ENCODE data around the gene ATP9B. TPM values are rescaled to one million over a fixed set of nuclear protein-coding genes. Genes with fewer than 3 reads are reported as not detected.

The ATP9B gene
- total RNA-seq, 1 donor from 2014 or later: 28.5 TPM

DNA sequence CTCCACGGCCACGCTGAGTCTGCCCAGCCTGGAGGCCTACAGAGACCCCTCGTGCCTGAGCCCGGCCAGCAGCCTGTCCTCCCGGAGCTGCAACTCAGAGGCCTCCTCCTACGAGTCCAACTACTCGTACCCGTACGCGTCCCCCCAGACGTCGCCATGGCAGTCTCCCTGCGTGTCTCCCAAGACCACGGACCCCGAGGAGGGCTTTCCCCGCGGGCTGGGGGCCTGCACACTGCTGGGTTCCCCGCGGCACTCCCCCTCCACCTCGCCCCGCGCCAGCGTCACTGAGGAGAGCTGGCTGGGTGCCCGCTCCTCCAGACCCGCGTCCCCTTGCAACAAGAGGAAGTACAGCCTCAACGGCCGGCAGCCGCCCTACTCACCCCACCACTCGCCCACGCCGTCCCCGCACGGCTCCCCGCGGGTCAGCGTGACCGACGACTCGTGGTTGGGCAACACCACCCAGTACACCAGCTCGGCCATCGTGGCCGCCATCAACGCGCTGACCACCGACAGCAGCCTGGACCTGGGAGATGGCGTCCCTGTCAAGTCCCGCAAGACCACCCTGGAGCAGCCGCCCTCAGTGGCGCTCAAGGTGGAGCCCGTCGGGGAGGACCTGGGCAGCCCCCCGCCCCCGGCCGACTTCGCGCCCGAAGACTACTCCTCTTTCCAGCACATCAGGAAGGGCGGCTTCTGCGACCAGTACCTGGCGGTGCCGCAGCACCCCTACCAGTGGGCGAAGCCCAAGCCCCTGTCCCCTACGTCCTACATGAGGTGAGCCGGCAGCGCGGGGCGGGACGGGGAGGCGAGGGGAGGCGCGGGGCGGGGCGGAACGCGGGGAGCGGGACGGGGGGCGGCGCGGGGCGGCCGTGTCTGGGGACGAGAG is 341.8 kb downstream of the ATP9B start:
- DNase-seq (ENCODE audit: low spot score): no peak

DNA sequence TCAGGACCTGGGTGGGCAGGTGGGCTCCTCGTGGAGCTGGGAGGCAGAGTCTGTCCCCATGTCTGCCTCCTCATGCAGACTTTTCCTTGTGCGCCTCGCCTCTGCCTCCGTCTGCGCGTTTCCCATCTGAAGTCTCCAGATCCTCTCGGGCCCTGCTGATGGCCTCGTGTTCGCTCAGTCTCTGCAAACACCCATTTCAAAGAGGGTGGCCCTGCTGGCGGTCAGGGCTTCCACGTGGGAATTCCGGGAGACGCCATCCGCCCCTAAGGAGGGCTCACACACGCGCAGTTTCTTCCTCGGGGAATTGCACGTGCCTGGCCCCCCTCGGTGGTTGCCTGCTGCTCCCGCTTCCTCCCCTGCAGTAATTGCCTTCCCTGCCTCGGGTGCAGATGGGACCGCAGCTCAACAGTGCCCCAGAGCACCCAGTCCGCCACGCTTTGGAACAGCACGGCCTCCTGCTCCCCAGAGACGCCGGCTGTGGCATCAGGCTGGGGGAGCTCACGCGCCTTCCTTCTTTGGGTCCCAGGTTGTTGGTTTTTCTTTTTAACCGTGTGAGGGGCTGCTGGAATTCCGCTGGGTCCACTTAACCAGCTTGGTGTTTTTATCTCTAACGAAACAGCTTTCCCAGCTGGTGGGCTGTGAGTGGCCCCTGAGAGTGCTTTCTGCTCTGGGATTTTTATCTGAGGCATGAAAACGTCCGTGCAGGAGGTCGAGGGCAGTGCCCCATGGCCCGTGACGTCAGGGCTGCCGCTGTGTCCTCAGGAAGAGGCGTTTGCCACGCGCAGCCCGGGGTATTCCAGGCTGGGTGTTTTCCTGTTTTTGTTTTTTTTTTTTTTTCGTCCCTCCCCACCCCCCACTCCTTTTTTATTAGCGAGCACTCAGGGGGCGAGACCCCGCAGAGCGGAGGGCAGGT is 342.7 kb downstream of the ATP9B start:
- DNase-seq (ENCODE audit: low spot score): no peak

DNA sequence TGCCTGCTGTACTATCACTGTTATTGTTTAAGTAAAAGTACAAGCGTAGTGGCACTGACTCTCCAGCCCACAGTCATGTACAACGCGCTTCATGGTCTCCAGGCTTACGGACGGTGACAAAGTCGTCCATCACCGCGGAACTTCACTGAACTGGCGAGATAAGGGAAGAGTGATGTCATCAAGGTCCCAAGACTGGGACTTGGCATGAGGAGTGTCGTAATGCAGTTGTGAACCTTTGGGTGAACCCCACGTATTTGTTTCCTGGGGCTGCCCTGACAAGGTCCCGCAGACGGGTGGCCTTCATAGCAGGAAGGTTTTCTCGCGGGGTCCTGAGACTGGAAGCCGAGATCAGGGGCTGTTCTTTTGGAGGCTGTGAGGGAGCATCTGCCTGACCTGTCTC is 343.8 kb downstream of the ATP9B start:
- no peak for DNase-seq (ENCODE audit: low spot score)

DNA sequence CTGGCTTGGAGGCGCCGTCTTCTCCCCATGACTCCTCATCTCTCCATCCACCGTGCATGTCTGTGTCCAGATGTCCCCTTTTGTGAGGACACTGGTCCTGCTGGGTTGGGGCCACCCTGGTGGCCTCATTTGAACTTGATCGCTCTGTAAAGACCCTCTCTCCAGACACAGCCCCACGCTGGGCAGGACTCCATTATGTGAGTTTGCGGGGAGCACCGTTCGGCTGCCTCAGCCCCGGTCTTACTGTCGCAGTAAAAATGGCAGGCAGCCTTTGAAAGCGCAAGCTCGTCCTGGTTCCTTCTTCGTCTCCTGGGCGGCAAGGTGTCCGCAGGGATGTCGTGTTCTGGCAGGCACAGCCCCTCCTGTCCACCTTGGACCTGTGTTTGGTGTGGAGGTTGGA is 344.2 kb downstream of the ATP9B start:
- no peak for DNase-seq (ENCODE audit: low spot score)

DNA sequence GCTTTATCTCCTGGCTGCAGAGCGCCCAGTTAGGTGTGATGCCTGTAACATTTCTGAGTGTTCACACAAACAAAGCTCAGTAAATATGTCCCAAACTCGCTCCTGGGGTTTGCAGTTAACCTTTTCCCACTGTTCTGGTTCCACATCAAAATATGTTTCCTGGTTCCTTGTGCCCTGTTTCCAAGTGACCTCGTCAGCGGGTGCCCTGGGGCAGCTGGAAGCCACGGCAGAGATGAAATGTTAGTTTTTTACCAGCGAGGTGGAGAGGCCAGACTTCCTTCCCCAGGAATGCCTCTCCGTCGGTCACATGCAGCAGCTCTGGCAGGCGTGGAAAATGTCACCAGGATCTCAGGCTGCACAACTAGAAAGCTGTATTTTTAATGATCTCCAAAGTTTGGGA is 344.7 kb downstream of the ATP9B start:
- DNase-seq (ENCODE audit: low spot score): no peak

DNA sequence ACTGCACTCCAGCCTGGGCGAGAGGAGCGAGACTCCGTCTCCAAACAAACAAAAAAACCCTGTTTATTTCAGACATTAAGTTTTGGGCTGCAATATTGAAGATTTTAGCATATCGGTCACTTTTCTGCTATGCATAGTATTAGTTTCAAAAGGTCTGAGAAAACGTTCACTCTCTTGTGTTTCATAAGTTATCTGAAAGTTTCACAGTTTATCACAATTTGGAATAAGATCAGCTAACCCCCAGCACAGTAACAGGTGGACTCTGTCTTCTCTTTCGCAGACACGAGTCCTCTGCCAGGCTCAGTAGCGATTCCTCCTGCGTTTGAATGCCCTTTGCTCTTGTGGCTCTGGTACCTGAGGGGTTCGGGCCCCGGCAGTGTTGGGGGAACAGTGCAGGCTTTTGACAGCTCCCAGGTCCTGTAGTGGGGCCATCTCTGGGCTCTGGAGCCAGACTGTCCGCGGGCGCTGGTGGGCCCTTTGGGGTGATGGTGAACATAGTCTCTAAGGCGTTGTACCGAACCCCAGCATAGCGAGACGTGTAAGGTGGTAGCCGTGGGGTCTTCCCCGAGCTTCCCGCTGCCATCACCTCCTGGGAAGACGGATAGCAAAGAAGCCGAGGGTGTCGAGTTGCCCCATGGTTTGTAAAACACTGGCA is 347.0 kb downstream of the ATP9B start:
- DNase-seq (ENCODE audit: low spot score): no peak

DNA sequence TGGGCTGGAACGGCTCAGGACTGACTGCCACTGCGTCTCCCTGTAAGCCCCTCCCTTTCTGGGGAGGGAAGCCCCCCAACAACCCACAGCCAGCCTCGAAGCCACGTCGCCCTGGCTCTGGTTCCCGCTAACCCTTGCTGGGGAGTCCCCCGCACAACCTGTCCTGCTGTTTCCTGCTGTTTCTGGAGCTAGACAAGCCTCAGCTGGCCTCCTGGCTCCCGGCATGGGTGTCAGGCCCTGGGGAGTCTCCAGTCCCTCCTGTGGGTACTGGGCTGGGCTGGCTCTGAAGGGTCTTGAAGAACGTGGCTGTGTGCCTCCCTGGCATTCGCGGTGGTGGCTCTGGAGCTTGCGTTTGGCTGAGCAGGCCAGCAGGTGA is 347.5 kb downstream of the ATP9B start:
- no peak for DNase-seq (ENCODE audit: low spot score)

DNA sequence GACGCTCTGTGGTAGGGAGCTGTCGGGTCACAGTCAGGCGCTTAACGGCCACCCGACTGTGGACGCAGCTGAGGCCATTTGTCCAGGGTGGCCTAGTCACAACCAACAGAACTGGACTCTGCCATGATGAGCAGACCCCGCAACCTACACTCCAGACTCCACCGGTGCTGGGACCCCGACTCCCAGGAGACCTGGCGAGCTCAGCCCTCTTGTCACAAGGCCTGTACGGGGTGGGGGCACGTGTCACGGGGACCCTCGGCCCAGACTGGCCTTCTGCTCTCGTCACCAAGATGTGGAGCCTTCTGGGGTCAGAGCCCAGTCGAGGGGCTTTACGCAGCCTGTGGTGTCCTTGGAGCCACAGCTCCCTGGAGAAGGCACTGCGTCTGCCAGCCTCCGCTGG is 349.0 kb downstream of the ATP9B start:
- no peak for DNase-seq (ENCODE audit: low spot score)

DNA sequence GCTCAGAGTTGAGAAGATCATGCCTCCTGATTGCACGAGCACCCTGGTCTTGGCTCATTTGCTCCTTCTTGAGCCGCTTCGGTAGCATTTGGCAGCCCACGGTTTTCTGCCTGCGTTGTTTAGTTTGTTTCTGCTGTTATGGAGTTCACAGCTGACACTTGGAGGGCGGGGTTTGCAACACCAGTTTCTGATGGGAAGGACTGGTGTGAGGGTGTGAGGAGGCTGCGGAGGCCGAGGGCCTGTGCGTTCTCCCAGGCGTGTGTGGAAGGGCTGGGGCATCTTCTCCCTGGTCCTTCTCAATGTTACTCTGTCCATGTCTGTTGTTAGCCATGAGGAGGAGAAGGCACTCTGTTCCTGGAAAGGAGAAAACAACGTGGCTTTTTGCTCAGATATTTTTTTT is 349.4 kb downstream of the ATP9B start:
- no peak for DNase-seq (ENCODE audit: low spot score)

DNA sequence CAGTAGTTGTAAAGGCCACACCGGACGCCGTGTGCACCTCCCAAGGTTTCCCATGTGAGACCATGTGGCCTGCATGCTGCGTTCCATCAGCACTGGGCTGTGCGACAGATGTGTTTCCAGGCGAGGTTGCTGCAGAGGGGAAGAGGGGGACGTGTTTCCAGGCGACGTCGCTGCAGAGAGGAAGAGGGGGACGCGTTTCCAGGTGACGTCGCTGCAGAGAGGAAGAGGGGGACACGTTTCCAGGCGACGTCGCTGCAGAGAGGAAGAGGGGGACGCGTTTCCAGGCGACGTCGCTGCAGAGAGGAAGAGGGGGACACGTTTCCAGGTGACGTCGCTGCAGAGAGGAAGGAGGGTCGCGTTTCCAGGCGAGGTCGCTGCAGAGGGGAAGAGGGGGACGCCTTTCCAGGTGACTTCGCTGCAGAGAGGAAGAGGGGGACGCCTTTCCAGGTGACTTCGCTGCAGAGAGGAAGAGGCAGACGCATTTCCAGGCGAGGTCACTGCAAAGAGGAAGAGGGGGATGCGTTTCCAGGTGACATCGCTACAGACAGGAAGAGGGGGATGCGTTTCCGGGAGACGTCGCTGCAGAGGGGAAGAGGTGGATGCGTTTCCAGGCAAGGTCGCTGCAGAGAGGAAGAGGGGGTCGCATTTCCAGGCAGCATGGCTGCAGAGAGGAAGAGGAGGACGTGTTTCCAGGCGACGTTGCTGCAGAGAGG is 351.0 kb downstream of the ATP9B start:
- no peak for DNase-seq (ENCODE audit: low spot score)

DNA sequence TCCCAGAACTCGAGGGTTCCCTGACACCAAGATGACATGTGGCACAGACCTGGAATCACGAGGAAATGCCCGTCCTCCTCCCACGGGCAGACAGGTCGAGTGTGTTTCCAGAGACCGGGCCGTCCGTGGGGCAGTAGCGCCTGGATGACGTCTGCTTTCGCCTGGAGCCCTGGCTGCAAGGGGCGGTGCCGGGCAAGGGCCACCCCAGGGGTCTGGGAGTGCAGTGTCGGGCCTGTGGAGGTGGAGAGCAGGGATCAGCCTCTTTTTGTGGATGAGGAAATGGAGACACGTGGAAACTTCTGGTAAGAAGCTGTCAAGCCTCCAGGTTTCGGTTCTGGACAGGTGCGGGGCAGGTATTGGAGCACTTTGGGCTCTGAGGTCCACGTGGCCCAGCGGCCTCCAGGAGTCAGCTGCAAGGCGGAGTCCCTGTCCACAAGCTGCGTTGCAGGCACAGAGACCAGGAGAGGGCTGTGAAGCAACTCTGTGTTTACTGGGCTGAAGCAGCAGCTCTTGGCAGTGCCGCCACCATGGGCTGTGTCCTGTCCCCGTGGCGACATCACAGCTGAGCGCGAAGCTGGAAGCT is 352.2 kb downstream of the ATP9B start:
- no peak for DNase-seq (ENCODE audit: low spot score)

DNA sequence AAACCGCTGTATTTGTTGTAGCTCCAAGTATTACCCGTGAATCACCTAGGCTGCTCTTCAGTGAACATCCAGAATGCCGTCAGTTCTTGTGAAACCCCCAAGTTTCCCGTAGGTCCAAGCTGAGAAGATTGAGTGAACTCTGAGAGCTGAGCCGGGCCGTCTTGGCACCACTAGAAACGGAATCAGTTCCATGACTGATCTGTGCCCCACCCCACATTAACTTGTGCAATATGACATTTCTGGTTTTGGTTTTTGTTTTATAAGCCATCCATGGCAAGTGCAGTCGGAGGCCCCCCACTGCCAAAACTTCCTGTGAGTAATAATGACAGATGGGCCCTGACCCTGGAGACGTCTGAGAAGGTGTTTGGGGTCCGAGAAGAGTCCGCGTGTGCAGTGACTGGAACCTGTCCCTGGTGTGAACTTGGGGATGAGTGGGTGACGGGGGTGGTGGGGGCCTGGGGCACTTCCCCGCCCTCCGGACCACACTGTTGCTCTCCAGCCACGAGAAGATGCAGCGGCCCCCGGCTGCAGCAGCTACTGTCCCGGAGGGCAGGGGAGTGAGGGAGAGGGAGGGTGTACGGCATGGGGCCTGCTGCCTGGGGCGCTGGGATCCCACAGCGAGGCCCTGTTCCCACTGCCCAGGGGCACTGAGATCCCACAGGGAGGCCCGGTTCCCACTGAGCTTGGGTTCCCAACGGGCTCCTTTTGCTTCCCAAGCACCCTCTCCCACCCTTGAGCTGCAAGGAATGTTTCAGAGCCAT is 353.0 kb downstream of the ATP9B start:
- no peak for DNase-seq (ENCODE audit: low spot score)

DNA sequence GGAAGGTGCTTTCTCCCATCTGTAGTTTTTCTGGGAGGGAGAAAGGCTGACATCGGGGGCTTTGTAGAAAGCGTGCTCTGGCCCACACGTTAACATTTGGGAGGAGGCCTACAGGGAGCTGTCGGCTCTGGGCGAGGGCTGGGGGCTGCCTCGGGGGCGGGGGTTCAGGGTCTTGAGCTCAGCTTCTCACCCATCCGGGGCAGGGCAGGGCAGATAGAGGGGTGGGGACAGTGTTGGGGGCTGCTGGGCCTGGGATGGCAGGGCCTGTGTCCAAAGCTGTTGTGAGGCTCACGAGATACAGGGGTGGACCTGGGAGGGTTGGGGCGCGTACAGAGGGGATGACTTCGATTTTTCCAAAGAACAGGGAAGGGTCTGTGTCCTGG is 353.6 kb downstream of the ATP9B start:
- DNase-seq (ENCODE audit: low spot score): no peak

DNA sequence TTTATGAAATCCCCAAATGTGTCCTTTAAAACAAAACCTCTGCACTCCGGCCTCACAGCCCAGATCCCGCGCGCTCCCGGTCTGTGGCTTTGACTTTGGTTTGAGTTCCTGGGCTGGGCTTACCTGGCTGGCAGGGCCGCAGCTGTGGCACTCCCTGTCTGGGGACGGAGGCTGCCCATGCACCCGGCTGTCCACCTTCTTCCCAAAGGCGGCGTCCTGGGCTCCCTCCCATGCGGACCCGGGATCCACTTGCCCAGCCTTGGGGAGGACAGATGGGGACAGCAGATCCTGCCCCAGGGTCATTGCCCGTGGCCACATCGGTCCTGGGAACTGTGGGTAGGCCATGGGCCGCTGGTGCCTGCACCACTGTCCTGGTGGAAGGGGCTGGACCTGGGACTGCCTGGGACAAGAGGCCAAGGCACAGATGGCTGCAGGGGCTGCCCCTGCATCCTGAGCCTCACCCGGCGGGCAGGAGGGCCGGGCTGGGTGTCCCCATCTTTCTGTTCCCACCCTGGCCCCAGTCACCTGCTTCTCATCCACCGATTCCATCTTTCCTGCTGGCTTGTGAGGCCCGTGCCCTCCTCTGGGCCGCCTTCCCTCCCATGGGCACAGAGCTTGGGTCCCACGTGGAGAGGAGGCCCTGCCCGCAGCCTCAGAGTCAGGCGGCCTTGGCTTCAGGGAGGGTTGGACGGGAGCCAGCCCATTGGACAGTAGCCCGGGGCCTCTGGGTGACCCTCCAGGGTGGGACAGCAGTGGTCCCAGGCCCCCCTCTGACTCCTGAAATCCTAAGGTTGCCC is 354.2 kb downstream of the ATP9B start:
- DNase-seq (ENCODE audit: low spot score): no peak

DNA sequence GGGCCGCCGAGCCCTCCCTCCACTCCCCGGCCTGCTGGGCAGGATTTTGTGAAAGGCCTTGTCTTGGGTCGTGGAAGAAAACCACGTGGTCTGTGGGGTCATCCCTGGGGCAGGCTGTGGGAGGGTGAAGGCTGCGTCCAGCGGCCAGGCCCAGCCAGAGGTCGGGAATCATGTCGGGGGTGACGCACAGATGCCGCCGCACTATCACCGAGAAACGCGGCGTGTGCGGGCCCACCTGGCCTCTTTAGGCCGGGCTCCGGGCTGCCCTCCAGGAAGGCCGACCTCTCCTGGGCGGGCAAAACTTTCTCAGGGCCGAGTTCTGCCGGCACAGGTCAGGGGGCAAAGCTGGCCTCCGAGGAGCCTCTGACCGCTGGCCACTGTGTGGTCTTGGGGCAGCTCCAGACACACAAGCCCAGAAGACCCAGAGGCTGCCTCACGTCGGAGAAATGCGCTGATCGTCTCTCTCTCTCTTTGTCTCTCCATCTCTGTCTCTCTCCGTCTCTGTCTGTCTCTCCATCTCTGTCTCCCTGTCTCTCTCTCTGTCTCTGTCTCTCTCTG is 354.9 kb downstream of the ATP9B start:
- no peak for DNase-seq (ENCODE audit: low spot score)

DNA sequence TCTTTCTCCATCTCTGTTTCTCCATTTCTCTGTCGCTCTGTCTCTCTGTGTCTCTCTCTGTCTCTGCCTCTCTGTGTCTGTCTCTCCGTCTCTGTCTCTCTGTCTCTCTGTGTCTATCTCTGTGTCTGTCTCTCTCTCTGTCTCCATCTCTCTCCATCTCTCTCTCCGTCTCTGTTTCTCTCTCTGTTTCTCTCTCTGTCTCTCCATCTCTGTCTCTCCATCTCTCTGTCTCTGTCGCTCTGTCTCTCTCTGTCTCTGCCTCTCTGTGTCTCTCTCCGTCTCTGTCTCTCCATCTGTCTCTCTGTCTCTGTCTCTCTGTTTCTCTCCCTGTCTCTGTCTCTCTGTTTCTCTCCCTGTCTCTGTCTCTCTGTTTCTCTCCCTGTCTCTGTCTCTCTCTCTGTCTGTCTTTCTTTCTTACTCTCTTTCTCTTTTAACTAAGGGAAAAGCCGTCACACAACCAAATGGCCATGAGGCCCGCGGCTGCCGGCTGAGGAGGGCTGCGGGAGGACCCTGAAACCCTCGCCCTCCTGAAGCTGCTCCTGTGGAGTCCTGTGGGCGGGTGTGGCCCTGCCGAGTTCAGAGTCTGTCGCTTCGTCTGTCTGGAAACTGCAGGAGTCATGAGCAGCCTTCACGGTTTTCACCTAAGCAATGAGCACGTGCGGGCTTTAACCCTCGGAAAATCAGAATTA is 355.8 kb downstream of the ATP9B start:
- DNase-seq (ENCODE audit: low spot score): no peak

DNA sequence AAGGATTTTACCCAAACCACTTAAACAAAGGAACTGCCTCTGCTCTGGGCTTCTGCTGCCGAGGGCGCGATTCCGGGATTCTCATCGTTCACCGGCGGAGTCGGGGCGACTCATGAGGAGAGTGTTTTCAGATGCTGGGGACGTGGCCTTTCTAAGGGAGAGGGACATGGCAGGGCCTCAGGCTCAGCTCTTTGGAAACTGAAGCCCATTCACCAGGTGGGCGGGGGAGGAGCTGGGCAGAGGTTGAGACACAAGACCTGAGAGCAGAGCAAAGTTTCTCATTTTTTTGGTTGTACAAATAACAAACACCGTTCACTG is 356.3 kb downstream of the ATP9B start:
- no peak for DNase-seq (ENCODE audit: low spot score)

DNA sequence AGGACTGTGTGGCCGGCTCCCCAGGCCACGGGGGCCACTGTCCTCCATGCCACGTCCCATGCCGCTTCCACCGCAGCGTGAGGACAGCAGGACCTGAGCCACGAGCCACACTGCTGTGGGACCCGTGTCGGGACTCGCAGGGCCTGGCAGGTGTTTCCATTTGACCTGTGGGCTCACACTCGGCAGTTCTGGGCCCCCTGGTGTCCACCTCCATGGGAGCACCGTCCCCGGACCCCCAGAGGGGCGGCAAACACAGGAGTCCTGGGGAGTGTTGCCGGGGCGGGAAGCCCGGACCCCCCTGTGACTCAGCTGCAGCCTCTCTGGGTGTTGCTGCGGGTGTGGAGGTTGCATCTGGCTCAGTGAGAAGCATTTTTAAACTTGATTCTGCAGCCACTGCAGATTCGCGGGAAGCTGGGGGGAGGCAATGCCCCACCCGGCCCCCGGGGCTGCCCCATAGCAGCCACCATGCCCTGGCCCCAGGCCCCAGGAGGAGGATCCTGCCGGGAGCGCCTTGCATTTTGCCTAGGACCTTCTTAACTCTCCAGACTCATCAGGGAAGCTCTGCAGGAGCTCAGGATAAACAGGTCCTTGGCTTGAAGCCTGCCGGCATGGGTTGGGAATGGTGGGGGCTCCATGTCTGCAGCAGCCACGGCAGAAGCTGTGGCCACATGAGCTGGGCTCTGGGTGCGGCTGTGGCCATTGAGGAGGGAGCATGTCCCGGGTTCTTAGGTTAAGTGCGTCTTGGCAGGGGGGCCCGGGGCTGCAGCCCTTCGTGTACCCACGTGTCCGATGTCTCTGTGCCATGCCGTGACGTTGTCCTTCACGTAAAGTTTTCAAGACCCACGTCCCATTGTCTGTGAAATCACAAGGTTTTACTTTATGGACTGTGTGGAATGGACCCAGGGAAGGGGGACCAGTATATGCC is 357.4 kb downstream of the ATP9B start:
- no peak for DNase-seq (ENCODE audit: low spot score)

Data from mucosa of gallbladder (tissue), 1 donor.